ENCODE data around the gene TFR2.

The TFR2 gene

GRCh38 chr7:100649826-100650565, 8.6 kb upstream of the TFR2 start:
- DNase-seq = no peak

GRCh38 chr7:100642534-100642907, 1.2 kb upstream of the TFR2 start:
- no peak for DNase-seq

- no peak for DNase-seq
Observed at GRCh38 chr7:100641860-100642533, 645 bp upstream of the TFR2 start.

GRCh38 chr7:100640517-100641440, 573 bp downstream of the TFR2 start:
- no peak for DNase-seq

GRCh38 chr7:100639995-100640516, 1.3 kb downstream of the TFR2 start:
- DNase-seq = no peak

GRCh38 chr7:100632951-100633717, 8.2 kb downstream of the TFR2 start:
- no peak for DNase-seq

- no peak for DNase-seq
Observed at GRCh38 chr7:100630066-100630465, 11.3 kb downstream of the TFR2 start.

GRCh38 chr7:100629117-100629716, 12.1 kb downstream of the TFR2 start:
- no peak for DNase-seq

- no peak for DNase-seq
Observed at GRCh38 chr7:100627238-100627549, 14.2 kb downstream of the TFR2 start.

GRCh38 chr7:100626530-100627237, 14.7 kb downstream of the TFR2 start:
- no peak for DNase-seq

- DNase-seq = no peak
Observed at GRCh38 chr7:100626055-100626454, 15.3 kb downstream of the TFR2 start.

- DNase-seq = no peak
Observed at GRCh38 chr7:100623951-100624824, 17.2 kb downstream of the TFR2 start.

- no peak for DNase-seq
Observed at GRCh38 chr7:100621554-100621953, 19.8 kb downstream of the TFR2 start.

GRCh38 chr7:100620804-100621203, 20.5 kb downstream of the TFR2 start:
- DNase-seq = no peak

GRCh38 chr7:100620239-100620638, 21.1 kb downstream of the TFR2 start:
- no peak for DNase-seq

GRCh38 chr7:100614308-100614861, 27.0 kb downstream of the TFR2 start:
- no peak for DNase-seq

GRCh38 chr7:100613412-100614175, 27.8 kb downstream of the TFR2 start:
- DNase-seq = no peak

- no peak for DNase-seq
Observed at GRCh38 chr7:100612730-100613390, 28.5 kb downstream of the TFR2 start.

Data from NCI-H1436 treated with DMSO at 0.1 percent for 48 hours (cell line).